Measurements from ENCODE around the gene GRM4. TPM values are rescaled to one million over a fixed set of nuclear protein-coding genes. Genes with fewer than 3 reads are reported as not detected.

GRM4 gene
- total RNA-seq, 2 donors from 2014 or later = not detected

- DNase-seq (ENCODE audit: low spot score) (no peak), ATAC-seq (ENCODE audit: insufficient number of reproducible peaks, low FRiP score, low read depth) (no peak)
- Histone ChIP-seq H3K4me3 (no peak overlapping the region), H3K27ac (no peak overlapping the region), H3K9me3 (no peaks in the 10 kb centered on the region), H3K36me3 (no peaks in the 10 kb centered on the region), H3K4me1 (ENCODE audit: control insufficient read depth in 1 of 2, low read depth in 2 of 2) (no peaks in the 10 kb centered on the region), H3K27me3 (replicated peaks; ENCODE audit: insufficient read depth) (no peaks in the 10 kb centered on the region)
- no peak for TF ChIP-seq CTCF (IDR thresholded peaks at IDR 0.05)
Observed at GRCh38 chr6:34100788-34101187, 45.1 kb downstream of the GRM4 start.

GRCh38 chr6:34099878-34100277 lies 46.0 kb downstream of the GRM4 start:
- no peak for ATAC-seq (ENCODE audit: insufficient number of reproducible peaks, low FRiP score, low read depth)
- H3K27me3 ChIP-seq (replicated peaks; ENCODE audit: insufficient read depth) = no peaks in the 10 kb centered on the region

GRCh38 chr6:34098045-34098936 lies 47.6 kb downstream of the GRM4 start:
- Histone ChIP-seq H3K27ac (no peak overlapping the region), H3K4me3 (no peak overlapping the region), H3K4me1 (ENCODE audit: control insufficient read depth in 1 of 2, low read depth in 2 of 2) (no peaks in the 10 kb centered on the region), H3K36me3 (no peaks in the 10 kb centered on the region), H3K9me3 (no peaks in the 10 kb centered on the region), H3K27me3 (replicated peaks; ENCODE audit: insufficient read depth) (no peaks in the 10 kb centered on the region)
- no peak for TF ChIP-seq CTCF (IDR thresholded peaks at IDR 0.05)
- DNase-seq (ENCODE audit: low spot score) (no peak), ATAC-seq (ENCODE audit: insufficient number of reproducible peaks, low FRiP score, low read depth) (no peak)

More at GRCh38 chr6:34099878-34100277, 46.0 kb downstream of the GRM4 start:
- H3K36me3 ChIP-seq = no peaks in the 10 kb centered on the region
- no peak overlapping the region for H3K4me3 ChIP-seq
- H3K9me3 ChIP-seq = no peaks in the 10 kb centered on the region
- TF ChIP-seq CTCF (IDR thresholded peaks at IDR 0.05) = no peak
- no peaks in the 10 kb centered on the region for H3K4me1 ChIP-seq (ENCODE audit: control insufficient read depth in 1 of 2, low read depth in 2 of 2)
- no peak for DNase-seq (ENCODE audit: low spot score)
- no peak overlapping the region for H3K27ac ChIP-seq

GRCh38 chr6:34096814-34097213 lies 49.1 kb downstream of the GRM4 start:
- ATAC-seq (ENCODE audit: insufficient number of reproducible peaks, low FRiP score, low read depth) (no peak), DNase-seq (ENCODE audit: low spot score) (no peak)
- no peak overlapping the region for H3K4me3 ChIP-seq
- H3K27ac ChIP-seq = no peak overlapping the region
- TF ChIP-seq CTCF (IDR thresholded peaks at IDR 0.05) = no peak
- H3K36me3 ChIP-seq = no peaks in the 10 kb centered on the region
- H3K27me3 ChIP-seq (replicated peaks; ENCODE audit: insufficient read depth) = no peaks in the 10 kb centered on the region
- no peaks in the 10 kb centered on the region for H3K4me1 ChIP-seq (ENCODE audit: control insufficient read depth in 1 of 2, low read depth in 2 of 2)
- no peaks in the 10 kb centered on the region for H3K9me3 ChIP-seq

- no peaks in the 10 kb centered on the region for H3K36me3 ChIP-seq
- ATAC-seq (ENCODE audit: insufficient number of reproducible peaks, low FRiP score, low read depth) (no peak), DNase-seq (ENCODE audit: low spot score) (no peak)
- H3K4me1 ChIP-seq (ENCODE audit: control insufficient read depth in 1 of 2, low read depth in 2 of 2) = no peaks in the 10 kb centered on the region
- H3K27me3 ChIP-seq (replicated peaks; ENCODE audit: insufficient read depth) = no peaks in the 10 kb centered on the region
- no peak overlapping the region for H3K4me3 ChIP-seq
- H3K9me3 ChIP-seq = no peaks in the 10 kb centered on the region
- no peak overlapping the region for H3K27ac ChIP-seq
- TF ChIP-seq CTCF (IDR thresholded peaks at IDR 0.05) = no peak
Observed at GRCh38 chr6:34096193-34096592, 49.7 kb downstream of the GRM4 start.

All from thoracic aorta (tissue), 2 donors.